ENCODE measurements around the gene ITPK1.

GRCh38 chr14:92965281-92965680 is 150.4 kb downstream of the ITPK1 start:
- TF ChIP-seq CTCF (IDR thresholded peaks at IDR 0.05) (no peak), POLR2A (IDR thresholded peaks at IDR 0.05) (no peak)

Data from thyroid gland (tissue), 4 donors.